ENCODE data around the gene IL3. TPM values are rescaled to one million over a fixed set of nuclear protein-coding genes. Genes with fewer than 3 reads are reported as not detected.

IL3 gene
- total RNA-seq, 3 donors from 2014 or later (not counting 1 experiment from before 2014, with no cell fraction given): not detected

DNA sequence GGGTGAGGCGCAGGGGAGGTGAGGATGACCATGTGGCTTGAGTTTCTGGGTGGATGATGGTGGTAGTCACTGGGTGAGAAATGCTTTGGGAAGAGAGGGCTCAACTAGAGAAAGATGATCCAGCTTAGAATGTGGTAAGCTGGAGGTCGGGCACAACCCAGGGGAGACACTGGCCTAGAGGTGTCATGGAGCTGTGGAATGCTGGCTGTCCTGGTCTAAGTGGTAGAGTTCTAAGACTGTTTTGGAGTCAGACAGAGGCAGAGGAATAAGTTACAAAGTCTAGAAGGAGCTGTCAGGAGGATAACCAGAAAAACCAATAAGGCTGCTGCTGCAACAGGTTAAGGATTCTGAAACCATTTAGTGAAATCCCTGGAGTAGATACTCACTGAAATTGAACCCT, 29.8 kb upstream of the IL3 start:
- peaks cover 14 to 34% of the 10 kb centered on the region in 2 donors for H3K27me3 Mint-ChIP-seq (ENCODE audit: low read depth in 2 of 2)

DNA sequence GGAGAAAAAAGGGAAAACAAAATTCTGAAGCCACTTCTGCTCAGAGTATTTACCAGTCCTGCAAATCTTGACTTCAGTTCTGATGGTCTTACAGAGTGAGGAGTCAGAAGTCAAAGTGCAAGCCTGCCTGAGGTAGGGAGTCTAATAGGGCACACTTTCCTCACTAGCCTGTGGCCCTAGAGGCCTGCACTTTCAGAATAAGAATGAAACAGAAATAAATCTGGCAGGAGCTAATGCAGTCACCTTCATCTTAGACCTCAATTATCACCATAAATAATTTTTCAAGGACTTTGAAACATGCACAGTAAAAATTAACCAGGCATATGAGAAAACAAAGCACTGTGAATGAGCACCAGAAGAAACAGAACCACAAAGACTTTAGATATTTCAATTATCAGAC, 28.3 kb upstream of the IL3 start:
- H3K4me1 ChIP-seq (ENCODE audit: control insufficient read depth, insufficient read depth, low read length): peaks cover 13% of the 10 kb centered on the region
- Mint-ChIP-seq H3K27ac (no peak overlapping the region), H3K27me3 (ENCODE audit: low read depth in 2 of 2) (peaks cover 14 to 34% of the 10 kb centered on the region in 2 donors), H3K4me1 (peaks cover 5 to 21% of the 10 kb centered on the region in 2 donors), H3K9me3 (peaks cover 6 to 12% of the 10 kb centered on the region in 2 donors), H3K36me3 (peaks cover 18% of the 10 kb centered on the region), H3K4me3 (no peak overlapping the region)
- intact Hi-C loops (cut with micrococcal nuclease): no loop called here
- no peaks in the 10 kb centered on the region for H3K9me3 ChIP-seq (ENCODE audit: control insufficient read depth, insufficient read depth, low read length)
- no peak for ATAC-seq
- no peaks in the 10 kb centered on the region for H3K27me3 ChIP-seq (ENCODE audit: control insufficient read depth, insufficient read depth, low read length)
- no peak overlapping the region for H3K4me3 ChIP-seq (ENCODE audit: low read length)
- no peak overlapping the region for H3K27ac ChIP-seq (ENCODE audit: low read length)
- DNase-seq: no peak
- TF ChIP-seq, protein P1, sequence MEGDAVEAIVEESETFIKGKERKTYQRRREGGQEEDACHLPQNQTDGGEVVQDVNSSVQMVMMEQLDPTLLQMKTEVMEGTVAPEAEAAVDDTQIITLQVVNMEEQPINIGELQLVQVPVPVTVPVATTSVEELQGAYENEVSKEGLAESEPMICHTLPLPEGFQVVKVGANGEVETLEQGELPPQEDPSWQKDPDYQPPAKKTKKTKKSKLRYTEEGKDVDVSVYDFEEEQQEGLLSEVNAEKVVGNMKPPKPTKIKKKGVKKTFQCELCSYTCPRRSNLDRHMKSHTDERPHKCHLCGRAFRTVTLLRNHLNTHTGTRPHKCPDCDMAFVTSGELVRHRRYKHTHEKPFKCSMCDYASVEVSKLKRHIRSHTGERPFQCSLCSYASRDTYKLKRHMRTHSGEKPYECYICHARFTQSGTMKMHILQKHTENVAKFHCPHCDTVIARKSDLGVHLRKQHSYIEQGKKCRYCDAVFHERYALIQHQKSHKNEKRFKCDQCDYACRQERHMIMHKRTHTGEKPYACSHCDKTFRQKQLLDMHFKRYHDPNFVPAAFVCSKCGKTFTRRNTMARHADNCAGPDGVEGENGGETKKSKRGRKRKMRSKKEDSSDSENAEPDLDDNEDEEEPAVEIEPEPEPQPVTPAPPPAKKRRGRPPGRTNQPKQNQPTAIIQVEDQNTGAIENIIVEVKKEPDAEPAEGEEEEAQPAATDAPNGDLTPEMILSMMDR (IDR thresholded peaks at IDR 0.05): no peak
- no peaks in the 10 kb centered on the region for H3K36me3 ChIP-seq (ENCODE audit: control insufficient read depth, insufficient read depth, low read length)

More for the DNA sequence above, 29.8 kb upstream of the IL3 start:
- DNase-seq: no peak
- Histone ChIP-seq H3K27me3 (ENCODE audit: control insufficient read depth, insufficient read depth, low read length) (no peaks in the 10 kb centered on the region), H3K4me3 (ENCODE audit: low read length) (no peak overlapping the region), H3K27ac (ENCODE audit: low read length) (no peak overlapping the region), H3K36me3 (ENCODE audit: control insufficient read depth, insufficient read depth, low read length) (no peaks in the 10 kb centered on the region), H3K4me1 (ENCODE audit: control insufficient read depth, insufficient read depth, low read length) (peaks cover 29% of the 10 kb centered on the region), H3K9me3 (ENCODE audit: control insufficient read depth, insufficient read depth, low read length) (no peaks in the 10 kb centered on the region)
- 93% methylated on average over 2 of the region's 2 CpGs for WGBS (ENCODE audit: insufficient coverage)
- intact Hi-C loops (cut with micrococcal nuclease): no loop called here
- Mint-ChIP-seq H3K36me3 (peaks cover 18% of the 10 kb centered on the region), H3K4me3 (no peak overlapping the region), H3K27ac (no peak overlapping the region), H3K4me1 (peaks cover 5 to 24% of the 10 kb centered on the region in 2 donors), H3K9me3 (peaks cover 6 to 12% of the 10 kb centered on the region in 2 donors)
- TF ChIP-seq, protein P1 (IDR thresholded peaks at IDR 0.05): no peak
- ATAC-seq: no peak

DNA sequence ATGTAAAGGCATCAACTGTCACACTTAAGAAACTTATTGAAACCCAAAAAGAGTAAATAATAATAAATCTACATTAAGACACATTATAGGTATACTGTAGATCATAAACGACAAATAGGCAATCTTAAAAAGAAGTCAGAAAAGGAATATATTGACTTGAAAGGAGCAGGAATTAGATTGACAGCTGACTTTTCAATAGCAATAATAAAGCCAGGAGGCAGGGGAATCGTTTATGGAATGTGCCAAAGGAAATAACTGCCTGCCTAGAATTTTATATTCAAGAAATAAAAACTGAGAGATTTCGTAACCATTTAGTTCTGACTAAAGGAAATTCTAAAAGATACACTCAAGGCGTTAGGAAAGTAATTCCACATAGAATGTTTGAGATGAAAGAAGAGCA, 27.3 kb upstream of the IL3 start:
- no peak overlapping the region for H3K4me3 ChIP-seq (ENCODE audit: low read length)
- H3K4me3 Mint-ChIP-seq: no peak overlapping the region
- TF ChIP-seq, protein P1 (IDR thresholded peaks at IDR 0.05): no peak
- H3K36me3 ChIP-seq (ENCODE audit: control insufficient read depth, insufficient read depth, low read length): no peaks in the 10 kb centered on the region
- H3K27ac ChIP-seq (ENCODE audit: low read length): no peak overlapping the region
- H3K4me1 ChIP-seq (ENCODE audit: control insufficient read depth, insufficient read depth, low read length): peaks cover 4% of the 10 kb centered on the region
- H3K4me1 Mint-ChIP-seq: peaks cover 5 to 12% of the 10 kb centered on the region in 2 donors
- H3K9me3 Mint-ChIP-seq: peaks cover 6 to 12% of the 10 kb centered on the region in 2 donors
- no peak for DNase-seq
- WGBS (ENCODE audit: insufficient coverage): 100% methylated on average over 2 of the region's 4 CpGs
- intact Hi-C loops (cut with micrococcal nuclease): no loop called here
- H3K27ac Mint-ChIP-seq: no peak overlapping the region
- no peaks in the 10 kb centered on the region for H3K27me3 ChIP-seq (ENCODE audit: control insufficient read depth, insufficient read depth, low read length)
- no peaks in the 10 kb centered on the region for H3K9me3 ChIP-seq (ENCODE audit: control insufficient read depth, insufficient read depth, low read length)
- peaks cover 16 to 34% of the 10 kb centered on the region in 2 donors for H3K27me3 Mint-ChIP-seq (ENCODE audit: low read depth in 2 of 2)
- H3K36me3 Mint-ChIP-seq: peaks cover 18% of the 10 kb centered on the region
- ATAC-seq: no peak

DNA sequence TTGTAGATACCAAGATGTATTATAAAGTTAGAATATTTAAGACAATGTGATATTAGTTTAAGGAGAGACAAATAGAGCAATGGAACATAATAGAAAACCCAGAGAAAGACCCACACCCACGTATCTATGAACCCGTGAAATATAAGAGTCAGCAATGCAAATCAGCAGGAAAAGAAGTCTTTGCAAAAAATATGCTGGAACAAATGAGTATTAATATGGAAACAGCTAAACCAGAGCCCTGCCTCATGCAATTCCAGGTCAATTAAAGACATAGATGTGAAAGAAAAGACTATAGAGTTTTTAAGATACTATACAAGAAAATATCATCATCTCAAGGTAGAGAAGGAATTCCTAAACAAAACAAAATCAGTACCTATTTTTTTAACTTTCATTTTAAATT, 23.1 kb upstream of the IL3 start:
- no peak for ATAC-seq
- H3K9me3 Mint-ChIP-seq: peaks cover 6 to 12% of the 10 kb centered on the region in 2 donors
- Histone ChIP-seq H3K9me3 (ENCODE audit: control insufficient read depth, insufficient read depth, low read length) (no peaks in the 10 kb centered on the region), H3K27me3 (ENCODE audit: control insufficient read depth, insufficient read depth, low read length) (no peaks in the 10 kb centered on the region), H3K4me1 (ENCODE audit: control insufficient read depth, insufficient read depth, low read length) (no peaks in the 10 kb centered on the region), H3K4me3 (ENCODE audit: low read length) (no peak overlapping the region), H3K36me3 (ENCODE audit: control insufficient read depth, insufficient read depth, low read length) (no peaks in the 10 kb centered on the region), H3K27ac (ENCODE audit: low read length) (no peak overlapping the region)
- H3K4me1 Mint-ChIP-seq: no peaks in the 10 kb centered on the region
- 60% methylated on average over 1 of the region's 2 CpGs for WGBS (ENCODE audit: insufficient coverage)
- no peak overlapping the region for H3K27ac Mint-ChIP-seq
- no peak for DNase-seq
- H3K4me3 Mint-ChIP-seq: no peak overlapping the region
- TF ChIP-seq, protein P1 (IDR thresholded peaks at IDR 0.05): no peak
- H3K36me3 Mint-ChIP-seq: peaks cover 17% of the 10 kb centered on the region
- intact Hi-C loops (cut with micrococcal nuclease): no loop called here
- H3K27me3 Mint-ChIP-seq (ENCODE audit: low read depth in 2 of 2): peaks cover 22 to 32% of the 10 kb centered on the region in 2 donors
